Testis (tissue), 3 donors: Measurements from ENCODE around the gene NLRP3. TPM values are rescaled to one million over a fixed set of nuclear protein-coding genes. Genes with fewer than 3 reads are reported as not detected.

Experiments
- DNase-seq: peaks from one replicate; pipeline ENCODE4 v3.0.0-alpha.2; 2019
- H3K27ac ChIP-seq, 2 donors: fragments of 200-600 bp; sonication (generic); one replicate each; pipeline ENCODE4 v1.5.1; 2019
- H3K27me3 ChIP-seq: fragments of 200-600 bp; sonication (generic); one replicate; pipeline ENCODE4 v1.5.1; 2019
- H3K36me3 ChIP-seq: fragments of 200-600 bp; sonication (generic); one replicate; pipeline ENCODE4 v1.5.1; 2017; ENCODE audit warnings: low read depth; ENCODE audit errors: missing control alignments
- H3K4me1 ChIP-seq: fragments of 200-600 bp; sonication (generic); one replicate; pipeline ENCODE4 v1.5.1; 2019
- H3K4me3 ChIP-seq, 2 donors: fragments of 200-600 bp; sonication (generic); one replicate each; pipeline ENCODE4 v1.5.1; 2017 to 2019
- H3K9me3 ChIP-seq: fragments of 200-600 bp; sonication (generic); one replicate; pipeline ENCODE4 v1.5.1; 2017
- CTCF ChIP-seq, 3 experiments: fragments of 450-650 bp in 2 of 3; fragments of 200-600 bp in 1 of 3; sonication (generic) in 1 of 3; IDR thresholded peaks; one replicate each; pipeline ENCODE4 v1.5.1; 2016 to 2019; ENCODE audit warnings: antibody characterized with exemption in 3 of 3, mild to moderate bottlenecking in 2 of 3, moderate library complexity in 1 of 3
- POLR2A ChIP-seq: fragments of 450-650 bp; IDR thresholded peaks from one replicate; pipeline ENCODE4 v1.6.1; 2017; ENCODE audit warnings: antibody characterized with exemption, mild to moderate bottlenecking, moderate library complexity
- WGBS, 2 donors: methylation state at CpG; one replicate each; pipeline ENCODE4 v1.1.5; 2018; 5-methylcytosine and 5-hydroxymethylcytosine counted together
- intact Hi-C: fragments of 100-400 bp; cut with DNase I; formaldehyde crosslinking; loops from one replicate; pipeline ENCODE4 v1.15.1; 2023; ENCODE audit warnings: low total_unique reads
- polyA plus RNA-seq: library from polyadenylated mRNA; stranded (reverse); fragments of 350-450 nt; fragmentation: Illumina TruSeq; extraction: RNeasy Lipid Tissue Mini Kit (QIAGEN cat#74804); gene quantifications from one replicate; pipeline ENCODE4 v1.2.3, GENCODE V29; 2014; ENCODE audit warnings: low read depth, low replicate concordance; ENCODE audit not compliant: insufficient read depth
- total RNA-seq, 2 donors: library from RNA; depleted of rRNA; stranded (reverse); fragments of >200 nt; gene quantifications; one replicate each; pipeline ENCODE4 v1.2.3, GENCODE V29; 2016

The NLRP3 gene
- total and polyA plus RNA-seq, 3 donors from 2014 or later, result 0.31 to 1.4 (median 0.92) TPM

- TF ChIP-seq POLR2A (no peak), CTCF (IDR thresholded peaks at IDR 0.05) (no peak)
- Histone ChIP-seq H3K4me3 (no peak overlapping the region), H3K27ac (no peak overlapping the region), H3K27me3 (no peaks in the 10 kb centered on the region), H3K9me3 (no peaks in the 10 kb centered on the region), H3K36me3 (no peaks in the 10 kb centered on the region), H3K4me1 (no peaks in the 10 kb centered on the region)
- WGBS, 2 donors, result 80 to 82% methylated on average over 11 of the region's 11 CpGs
- intact Hi-C loops, result no loop called here
- DNase-seq, result no peak
These were observed 6.0 kb upstream of the NLRP3 start for GRCh38 chr1:247409869-247410544.

- no peak for DNase-seq
- no peak for TF ChIP-seq CTCF (IDR thresholded peaks at IDR 0.05)
- no peak for TF ChIP-seq POLR2A
- Histone ChIP-seq H3K4me1 (no peaks in the 10 kb centered on the region), H3K27me3 (no peaks in the 10 kb centered on the region), H3K36me3 (no peaks in the 10 kb centered on the region), H3K4me3 (no peak overlapping the region), H3K27ac (no peak overlapping the region), H3K9me3 (no peaks in the 10 kb centered on the region)
- intact Hi-C loops, result no loop called here
- 75 to 86% methylated on average over 13 of the region's 13 CpGs for WGBS, 2 donors
These were observed 4.2 kb upstream of the NLRP3 start for GRCh38 chr1:247411621-247412327.

DNA sequence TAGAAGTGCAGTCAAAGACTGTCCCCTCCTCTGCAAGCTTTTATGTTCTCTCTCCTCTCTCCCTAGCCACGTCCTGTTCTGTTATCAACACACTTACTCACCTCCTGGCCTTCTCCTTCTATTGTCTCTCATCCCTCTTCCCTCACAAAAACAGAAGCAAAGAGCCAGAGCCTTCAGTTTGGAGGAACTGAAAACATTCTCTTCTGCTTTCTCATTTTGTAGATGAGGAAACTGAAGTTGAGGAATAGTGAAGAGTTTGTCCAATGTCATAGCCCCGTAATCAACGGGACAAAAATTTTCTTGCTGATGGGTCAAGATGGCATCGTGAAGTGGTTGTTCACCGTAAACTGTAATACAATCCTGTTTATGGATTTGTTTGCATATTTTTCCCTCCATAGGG, 1.9 kb downstream of the NLRP3 start:
- DNase-seq, result no peak
- WGBS, 2 donors, result 83 to 85% methylated on average over 5 of the region's 5 CpGs
- TF ChIP-seq POLR2A (no peak), CTCF (IDR thresholded peaks at IDR 0.05) (no peak)
- no peaks in the 10 kb centered on the region for H3K4me1 ChIP-seq
- H3K9me3 ChIP-seq, result no peaks in the 10 kb centered on the region
- H3K4me3 ChIP-seq, result no peak overlapping the region
- no peaks in the 10 kb centered on the region for H3K27me3 ChIP-seq
- H3K27ac ChIP-seq, result no peak overlapping the region
- intact Hi-C loops, result no loop called here
- H3K36me3 ChIP-seq, result no peaks in the 10 kb centered on the region

DNA sequence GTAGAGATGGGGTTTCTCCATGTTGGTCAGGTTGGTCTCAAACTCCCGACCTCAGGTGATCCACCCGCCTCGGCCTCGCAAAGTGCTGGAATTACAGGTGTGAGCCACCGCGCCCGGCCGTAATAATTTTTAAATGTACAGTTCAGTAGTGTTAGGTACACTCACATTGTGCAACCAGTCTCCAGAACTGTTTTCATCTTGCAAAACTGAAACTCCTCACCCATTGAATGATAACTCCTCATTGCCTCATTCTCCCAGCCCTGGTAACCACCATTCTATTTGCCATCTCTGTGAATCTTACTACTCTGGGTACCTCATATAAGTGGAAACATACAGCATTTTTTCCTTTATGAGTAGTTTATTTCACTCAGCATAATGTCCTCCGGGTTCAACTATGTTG, 3.4 kb downstream of the NLRP3 start:
- Histone ChIP-seq H3K9me3 (no peaks in the 10 kb centered on the region), H3K4me1 (no peaks in the 10 kb centered on the region), H3K27me3 (no peaks in the 10 kb centered on the region), H3K27ac (no peak overlapping the region), H3K36me3 (no peaks in the 10 kb centered on the region), H3K4me3 (no peak overlapping the region)
- 96 to 97% methylated on average over 9 of the region's 9 CpGs for WGBS, 2 donors
- intact Hi-C loops, result no loop called here
- TF ChIP-seq CTCF (IDR thresholded peaks at IDR 0.05) (no peak), POLR2A (no peak)
- no peak for DNase-seq
